ENCODE measurements around the gene P4HA2.

- TF ChIP-seq, protein P1, sequence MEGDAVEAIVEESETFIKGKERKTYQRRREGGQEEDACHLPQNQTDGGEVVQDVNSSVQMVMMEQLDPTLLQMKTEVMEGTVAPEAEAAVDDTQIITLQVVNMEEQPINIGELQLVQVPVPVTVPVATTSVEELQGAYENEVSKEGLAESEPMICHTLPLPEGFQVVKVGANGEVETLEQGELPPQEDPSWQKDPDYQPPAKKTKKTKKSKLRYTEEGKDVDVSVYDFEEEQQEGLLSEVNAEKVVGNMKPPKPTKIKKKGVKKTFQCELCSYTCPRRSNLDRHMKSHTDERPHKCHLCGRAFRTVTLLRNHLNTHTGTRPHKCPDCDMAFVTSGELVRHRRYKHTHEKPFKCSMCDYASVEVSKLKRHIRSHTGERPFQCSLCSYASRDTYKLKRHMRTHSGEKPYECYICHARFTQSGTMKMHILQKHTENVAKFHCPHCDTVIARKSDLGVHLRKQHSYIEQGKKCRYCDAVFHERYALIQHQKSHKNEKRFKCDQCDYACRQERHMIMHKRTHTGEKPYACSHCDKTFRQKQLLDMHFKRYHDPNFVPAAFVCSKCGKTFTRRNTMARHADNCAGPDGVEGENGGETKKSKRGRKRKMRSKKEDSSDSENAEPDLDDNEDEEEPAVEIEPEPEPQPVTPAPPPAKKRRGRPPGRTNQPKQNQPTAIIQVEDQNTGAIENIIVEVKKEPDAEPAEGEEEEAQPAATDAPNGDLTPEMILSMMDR (IDR thresholded peaks at IDR 0.05; ENCODE audit: low read length), result no peak
- TF ChIP-seq EZH2phosphoT487 (IDR thresholded peaks at IDR 0.05; ENCODE audit: low read length) (no peak), EZH2 (optimal IDR thresholded peaks at IDR 0.05; ENCODE audit: low read depth, low read length) (no peak)
Measured at GRCh38 chr5:132265336-132266030, 37.8 kb upstream of the P4HA2 start.

Data from MM.1S (cell line).